Measurements from ENCODE around the gene LSM10. TPM values are rescaled to one million over a fixed set of nuclear protein-coding genes. Genes with fewer than 3 reads are reported as not detected.

Gene LSM10
- total RNA-seq, 2 donors from 2014 or later = 22.4 to 30.3 TPM

- DNase-seq = no peak
- peaks cover 24% of the 10 kb centered on the region for H3K36me3 ChIP-seq
- H3K9me3 ChIP-seq = no peaks in the 10 kb centered on the region
- H3K27me3 ChIP-seq = no peaks in the 10 kb centered on the region
- H3K27ac ChIP-seq = peak overlapping the region; percentile 47
- no peak for TF ChIP-seq CTCF (IDR thresholded peaks at IDR 0.05)
- H3K9ac ChIP-seq (ENCODE audit: low read depth in 2 of 2, low read length in 2 of 2) = no peak overlapping the region
- H3K4me1 ChIP-seq = peaks cover 8% of the 10 kb centered on the region
- H3K4me3 ChIP-seq = no peak overlapping the region
- intact Hi-C loops (cut with DNase I) = no loop called here
These were observed 46.3 kb downstream of the LSM10 start for GRCh38 chr1:36351227-36351977.

GRCh38 chr1:36350659-36351226 is 47.0 kb downstream of the LSM10 start:
- Histone ChIP-seq H3K27ac (peak overlapping the region; percentile 47), H3K4me1 (peaks cover 8% of the 10 kb centered on the region), H3K9me3 (no peaks in the 10 kb centered on the region), H3K9ac (ENCODE audit: low read depth in 2 of 2, low read length in 2 of 2) (no peak overlapping the region), H3K4me3 (no peak overlapping the region), H3K36me3 (peaks cover 24% of the 10 kb centered on the region), H3K27me3 (no peaks in the 10 kb centered on the region)
- no peak for DNase-seq
- intact Hi-C loops (cut with DNase I) = no loop called here
- no peak for TF ChIP-seq CTCF (IDR thresholded peaks at IDR 0.05)

- intact Hi-C loops (cut with DNase I) = no loop called here
- Histone ChIP-seq H3K9ac (ENCODE audit: low read depth in 2 of 2, low read length in 2 of 2) (no peak overlapping the region), H3K27me3 (no peaks in the 10 kb centered on the region), H3K27ac (peak overlapping the region; percentile 47), H3K4me1 (peaks cover 8% of the 10 kb centered on the region), H3K4me3 (no peak overlapping the region), H3K9me3 (no peaks in the 10 kb centered on the region), H3K36me3 (peaks cover 19% of the 10 kb centered on the region)
- no peak for DNase-seq
- no peak for TF ChIP-seq CTCF (IDR thresholded peaks at IDR 0.05)
These were observed 47.9 kb downstream of the LSM10 start for GRCh38 chr1:36349839-36350238.

GRCh38 chr1:36349241-36349671 is 48.5 kb downstream of the LSM10 start:
- no peak for TF ChIP-seq CTCF (IDR thresholded peaks at IDR 0.05)
- H3K36me3 ChIP-seq = peaks cover 17% of the 10 kb centered on the region
- intact Hi-C loops (cut with DNase I) = no loop called here
- H3K27me3 ChIP-seq = no peaks in the 10 kb centered on the region
- H3K4me1 ChIP-seq = peaks cover 8% of the 10 kb centered on the region
- no peak overlapping the region for H3K9ac ChIP-seq (ENCODE audit: low read depth in 2 of 2, low read length in 2 of 2)
- H3K4me3 ChIP-seq = no peak overlapping the region
- DNase-seq = no peak
- H3K9me3 ChIP-seq = no peaks in the 10 kb centered on the region
- no peak overlapping the region for H3K27ac ChIP-seq

- H3K4me3 ChIP-seq = no peak overlapping the region
- H3K27ac ChIP-seq = no peak overlapping the region
- intact Hi-C loops (cut with DNase I) = no loop called here
- peaks cover 17% of the 10 kb centered on the region for H3K36me3 ChIP-seq
- no peaks in the 10 kb centered on the region for H3K9me3 ChIP-seq
- no peak for DNase-seq
- H3K27me3 ChIP-seq = no peaks in the 10 kb centered on the region
- H3K9ac ChIP-seq (ENCODE audit: low read depth in 2 of 2, low read length in 2 of 2) = no peak overlapping the region
- no peak for TF ChIP-seq CTCF (IDR thresholded peaks at IDR 0.05)
- peaks cover 8% of the 10 kb centered on the region for H3K4me1 ChIP-seq
These were observed 50.9 kb downstream of the LSM10 start for GRCh38 chr1:36346741-36347370.

Measured in colonic mucosa (tissue), 4 donors.